NCI-H1092 treated with DMSO at 0.1 percent for 48 hours (cell line): ENCODE measurements around the gene MGST3.
"Not testable (repeated sequence)": the region's sequence is repeated elsewhere in the genome, so short reads cannot be mapped to it uniquely, and the experiment has no call there.

ENCODE experiments used
- DNase-seq: peaks from one replicate; lab custom pipeline; 2025; lab: John Stamatoyannopoulos, UW

MGST3 gene

DNA sequence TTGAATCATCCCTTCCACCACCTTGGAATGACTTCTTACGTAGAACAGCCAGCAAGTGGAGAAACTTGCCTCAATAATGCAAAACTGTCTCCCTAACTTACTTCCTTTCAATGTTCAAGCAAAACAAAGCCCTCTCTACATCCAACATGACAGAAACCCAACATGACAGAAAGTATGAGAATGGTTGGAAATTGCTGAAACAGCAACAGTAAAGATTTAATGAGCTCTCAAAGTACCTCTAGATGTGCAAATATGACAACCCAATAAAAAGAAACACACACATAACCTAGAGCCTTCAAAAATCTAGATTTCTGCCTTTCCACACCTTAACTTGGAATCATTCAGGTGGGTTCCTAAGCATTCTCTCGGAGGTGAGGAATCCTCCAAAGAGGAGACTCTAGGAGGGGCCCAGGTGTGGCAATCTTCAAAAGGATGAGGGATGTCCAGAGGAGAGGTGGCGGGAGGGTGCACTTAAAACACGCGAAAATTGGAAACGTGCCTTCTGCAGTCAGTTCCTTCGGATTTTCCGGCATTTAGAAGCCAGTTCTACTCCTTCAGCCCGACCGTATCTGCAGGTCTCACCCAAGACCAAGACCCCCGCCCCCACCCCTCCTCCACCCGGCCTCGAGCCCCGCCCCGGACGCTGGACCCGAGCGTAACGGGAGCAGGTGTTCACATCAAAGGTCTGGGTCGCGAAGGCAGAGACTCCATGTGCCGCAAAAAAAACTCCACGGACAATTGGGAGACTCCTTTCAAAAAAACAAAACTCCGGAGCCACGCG is 996 bp upstream of the MGST3 start:
- peak; percentile 83 for DNase-seq

DNA sequence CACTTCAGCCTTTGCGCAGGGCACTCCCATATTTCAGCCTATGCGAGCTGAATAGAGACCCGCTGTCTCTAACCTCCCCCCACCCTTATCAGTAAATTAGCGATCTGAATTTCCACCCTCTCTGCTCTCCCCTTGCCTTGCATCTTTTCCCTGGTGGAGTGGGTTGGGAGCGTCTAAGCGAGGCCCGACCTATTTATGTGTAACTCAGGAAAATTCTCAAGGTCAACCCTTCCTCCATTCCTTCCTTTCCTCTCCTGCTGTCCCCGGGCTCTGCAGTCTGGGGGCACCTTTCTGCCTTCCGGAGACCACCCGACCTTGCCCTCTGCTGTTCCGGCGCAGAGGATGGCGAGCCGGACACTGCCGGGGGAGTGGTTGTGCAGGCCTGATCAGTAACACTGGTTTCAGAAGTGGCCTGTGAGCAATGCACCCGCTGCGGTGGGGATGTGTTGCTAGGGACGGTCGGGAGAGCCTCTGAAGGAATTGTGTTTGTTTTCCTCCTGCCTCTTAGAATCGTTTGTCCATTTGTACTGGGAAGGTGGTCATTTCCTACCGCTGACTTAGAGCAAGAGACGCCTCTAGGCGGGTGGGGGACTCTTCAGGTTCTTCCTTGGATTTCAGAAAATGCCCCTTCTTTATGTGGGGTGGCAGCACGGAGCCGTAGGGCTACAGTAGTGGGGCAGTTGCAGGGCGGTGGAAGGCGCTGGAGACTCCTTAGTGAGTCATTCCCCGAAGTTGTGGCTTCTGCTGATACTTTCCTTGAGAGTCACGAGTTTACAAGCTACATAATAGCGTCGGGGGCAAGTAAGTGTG is 513 bp downstream of the MGST3 start:
- DNase-seq = peak; percentile 52

DNA sequence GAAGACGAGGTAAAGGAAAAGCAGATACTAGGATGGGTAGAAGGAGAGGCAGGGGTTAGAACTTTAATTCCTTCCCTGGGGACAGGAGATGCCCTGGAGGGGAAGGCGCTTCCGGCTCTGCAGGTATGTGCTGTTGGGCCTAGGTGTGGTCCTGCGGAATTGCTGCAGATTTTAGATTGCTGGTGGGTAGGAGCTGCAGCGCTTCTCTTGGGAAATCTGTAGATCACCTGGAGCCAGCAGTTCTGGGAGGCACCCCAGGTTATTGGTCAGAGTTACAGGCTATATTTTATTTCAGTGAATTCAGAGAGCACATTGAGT is 1.1 kb downstream of the MGST3 start:
- DNase-seq = no peak

DNA sequence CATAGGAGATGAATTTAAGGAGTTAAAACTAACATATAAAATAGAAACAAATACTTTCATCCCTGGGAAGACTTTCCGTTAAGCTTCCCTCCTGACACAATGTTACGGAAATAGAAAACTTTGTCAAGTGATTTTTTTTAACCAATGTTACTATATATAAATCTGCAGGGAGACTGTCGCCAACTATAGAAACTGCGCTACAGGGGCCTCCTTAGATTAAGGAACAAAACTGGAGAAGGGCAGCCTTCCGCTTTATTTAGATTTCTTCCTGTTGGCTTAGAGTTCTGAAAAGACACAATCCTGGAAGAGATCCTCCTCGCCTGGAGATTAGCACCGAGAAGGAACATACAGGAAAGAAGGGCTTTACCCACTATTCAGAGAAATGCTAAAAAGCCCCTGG is 1.5 kb downstream of the MGST3 start:
- DNase-seq = no peak

DNA sequence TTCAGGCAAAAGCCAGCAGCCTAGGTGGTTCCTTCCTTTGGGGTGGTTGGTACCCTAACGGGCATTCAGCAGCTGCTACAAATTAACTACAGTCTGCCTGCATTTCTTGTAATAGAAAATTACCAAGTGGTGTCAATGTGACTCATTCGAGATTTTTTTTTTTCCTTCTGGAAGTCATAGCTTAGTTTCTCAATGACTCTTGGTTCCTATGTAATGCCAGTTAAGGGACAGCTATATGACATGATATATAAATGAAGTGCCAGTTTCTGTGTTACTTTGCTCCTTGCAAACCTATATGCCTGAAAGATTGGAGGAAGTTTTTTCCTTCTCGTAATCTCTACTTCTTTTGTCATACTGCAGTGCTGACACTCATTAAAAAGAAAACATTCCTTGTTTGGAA is 2.6 kb downstream of the MGST3 start:
- no peak for DNase-seq

DNA sequence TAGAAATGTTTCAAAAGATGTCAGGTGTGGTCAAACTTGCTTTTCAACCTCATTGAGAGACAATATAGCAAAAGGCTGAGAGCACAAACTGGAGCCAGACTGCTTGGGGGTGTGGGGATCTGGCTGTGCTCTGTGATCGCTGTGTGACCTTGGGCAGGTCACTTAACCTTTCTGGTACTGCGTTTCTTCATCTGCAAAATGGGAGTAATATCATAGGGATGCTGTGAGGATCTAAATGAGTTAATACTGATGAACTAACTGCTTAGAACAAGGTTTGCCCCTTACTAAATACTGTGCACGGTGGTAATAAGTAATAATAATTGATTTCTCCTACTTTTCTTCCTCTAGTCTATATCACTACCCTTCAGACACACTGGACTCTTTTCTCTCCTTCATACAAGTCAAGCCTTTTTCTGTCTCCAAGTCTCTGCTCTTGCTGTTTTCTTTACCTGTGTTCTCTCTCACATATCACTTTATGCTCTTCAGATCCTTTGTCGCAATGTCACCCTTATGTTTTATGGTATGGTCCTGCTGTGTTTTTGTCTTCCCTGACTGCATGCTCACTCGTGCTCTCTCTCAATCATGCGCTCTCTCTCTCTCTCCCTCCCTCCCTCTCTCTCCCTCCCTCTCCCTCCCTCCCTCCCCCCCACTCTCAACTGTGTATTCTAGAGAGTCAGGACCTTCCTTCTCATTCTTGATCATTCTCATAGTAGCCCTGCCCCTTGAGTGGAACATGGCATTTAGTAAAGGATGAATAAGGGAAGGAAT is 3.3 kb downstream of the MGST3 start:
- DNase-seq = no peak

DNA sequence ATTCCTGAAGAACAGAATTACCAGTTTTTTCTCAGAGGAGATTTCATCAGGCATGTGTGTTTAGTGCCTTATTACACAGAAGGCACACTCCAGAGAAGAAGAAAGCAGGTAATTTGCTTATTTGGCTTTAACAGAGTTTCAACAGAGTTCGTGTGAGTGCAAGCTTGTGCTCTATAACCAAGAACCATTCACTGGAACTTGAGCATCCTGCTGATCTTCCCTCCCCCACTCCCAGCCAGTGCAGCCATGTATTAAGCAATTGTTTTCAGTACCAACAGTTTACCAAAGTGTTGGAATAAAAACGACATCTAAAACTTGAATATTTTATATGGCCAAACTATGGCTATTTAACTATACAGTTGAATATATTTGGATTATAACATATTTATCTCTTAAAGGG is 4.3 kb downstream of the MGST3 start:
- no peak for DNase-seq

DNA sequence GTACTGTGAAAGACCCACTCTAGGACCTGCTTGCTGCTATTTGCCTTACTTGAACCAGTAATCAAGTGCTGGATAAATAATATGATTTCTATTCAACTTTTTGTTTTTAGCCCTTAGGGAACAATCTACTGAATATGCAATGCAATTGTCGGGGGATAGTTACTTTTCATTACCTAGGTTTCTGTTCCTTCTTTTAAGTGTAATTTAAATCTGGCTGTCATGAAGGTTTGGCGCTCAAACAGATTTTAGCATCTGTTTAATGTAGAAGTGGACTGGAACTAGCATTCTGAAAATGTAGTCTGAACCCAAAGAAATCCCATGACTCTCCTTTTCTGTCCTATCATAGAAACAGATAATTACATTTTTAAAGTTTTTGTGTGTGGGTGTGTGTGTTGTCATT is 4.8 kb downstream of the MGST3 start:
- no peak for DNase-seq

DNA sequence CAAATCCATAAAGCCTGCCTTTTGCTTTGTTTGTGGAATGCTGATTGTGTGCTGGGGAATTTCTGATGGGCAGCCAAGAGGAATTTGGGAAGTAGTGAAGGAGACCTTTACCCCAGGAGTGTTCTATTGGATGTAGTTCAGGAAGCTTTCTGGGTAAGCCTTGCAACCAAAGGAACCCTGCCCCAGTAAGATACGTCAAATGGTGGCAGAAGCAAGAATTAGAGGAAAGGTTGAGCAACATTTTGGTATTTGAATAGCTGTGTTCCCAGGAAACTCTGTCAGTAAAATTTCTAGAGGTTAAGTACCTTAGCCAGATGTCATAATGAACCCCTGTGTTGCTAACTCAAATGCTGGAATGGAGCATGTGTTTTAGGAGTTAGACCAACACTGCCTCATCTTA is 6.4 kb downstream of the MGST3 start:
- no peak for DNase-seq

DNA sequence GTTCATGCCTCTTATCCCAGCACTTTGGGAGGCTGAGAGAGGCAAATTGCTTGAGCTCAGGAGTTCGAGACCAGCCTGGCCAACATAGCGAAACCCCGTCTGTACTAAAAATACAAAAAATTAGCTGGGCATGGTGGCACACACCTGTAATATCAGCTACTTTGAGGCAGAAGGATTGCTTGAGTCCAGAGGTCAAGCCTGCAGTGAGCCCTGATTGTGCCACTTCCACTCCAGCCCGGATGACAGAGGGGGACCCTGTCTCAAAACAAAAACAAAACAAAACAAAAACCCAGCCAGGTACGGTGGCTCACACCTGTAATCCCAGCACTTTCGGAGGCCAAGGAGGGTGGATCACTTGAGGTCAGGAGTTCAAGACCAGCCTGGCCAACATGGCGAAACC is 7.2 kb downstream of the MGST3 start:
- not testable (repeated sequence) for DNase-seq

DNA sequence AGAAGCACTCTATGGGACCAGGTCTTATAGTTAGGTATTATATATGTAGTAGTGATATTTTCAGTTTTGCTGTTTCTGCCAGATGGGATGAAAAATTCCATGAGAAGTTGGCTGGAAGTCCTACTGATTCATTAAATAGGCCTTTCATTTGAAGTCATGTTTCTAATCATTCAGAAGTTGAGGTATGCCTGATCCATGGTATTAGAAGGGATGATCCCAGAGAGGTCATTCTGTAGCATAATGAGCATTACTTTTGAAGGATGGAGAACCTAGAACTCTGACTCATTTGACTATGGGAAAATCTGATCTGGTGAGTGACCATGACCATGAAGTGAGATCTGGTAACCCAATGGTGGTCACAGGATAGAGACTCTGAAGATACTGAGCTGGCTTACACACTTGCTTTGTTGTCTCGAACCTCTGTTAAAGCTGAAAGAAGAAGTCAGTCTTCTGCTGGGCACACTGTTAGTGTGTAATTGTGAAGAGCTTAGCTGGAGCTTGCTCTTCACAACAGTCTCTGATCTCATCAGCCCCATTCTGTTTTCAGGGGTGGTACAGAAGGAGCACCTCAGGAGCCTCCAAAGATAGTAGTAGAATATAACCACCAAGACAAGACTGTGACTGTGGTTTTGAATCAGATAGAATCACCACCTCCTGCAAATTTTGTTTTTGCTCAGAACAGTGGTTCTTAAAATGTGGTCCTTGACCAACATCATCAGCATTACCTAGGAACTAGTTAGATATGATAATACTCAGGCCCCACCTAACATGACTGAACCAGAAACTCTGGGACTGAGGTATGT is 9.0 kb downstream of the MGST3 start:
- no peak for DNase-seq

DNA sequence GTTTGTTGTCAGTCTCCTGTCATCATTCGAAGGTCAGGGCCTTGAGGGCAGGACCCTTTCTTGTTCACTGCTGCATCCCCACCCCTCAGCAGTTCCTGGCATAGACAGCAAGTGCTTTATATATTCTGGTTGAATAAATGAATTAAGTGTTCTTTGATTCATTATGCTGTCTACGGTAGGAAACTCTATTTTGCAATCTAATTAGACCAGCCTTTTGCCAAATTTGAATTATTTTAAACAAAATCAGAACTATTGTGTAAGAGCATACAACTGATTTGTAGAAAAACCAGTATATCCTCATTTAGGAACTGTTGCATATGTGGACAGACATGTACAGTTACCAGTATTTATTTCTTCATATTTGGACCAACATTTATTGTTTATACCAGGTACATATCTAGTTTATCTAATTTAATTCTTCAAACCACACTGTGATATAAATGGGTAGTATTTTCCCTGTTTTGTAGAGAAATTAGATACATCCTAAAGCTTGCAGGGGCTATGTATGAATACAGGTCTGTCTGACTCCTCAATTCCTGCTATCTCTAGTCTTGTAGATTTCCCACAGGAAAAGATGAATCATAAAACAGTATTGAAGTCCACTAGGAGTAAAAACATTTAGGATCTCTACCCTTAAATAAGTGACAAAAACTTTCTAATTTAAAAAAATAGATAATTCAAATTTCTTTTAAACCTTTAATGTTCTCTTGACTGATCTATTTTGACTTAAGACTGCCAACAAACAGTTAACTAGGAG is 10.4 kb downstream of the MGST3 start:
- DNase-seq = no peak

DNA sequence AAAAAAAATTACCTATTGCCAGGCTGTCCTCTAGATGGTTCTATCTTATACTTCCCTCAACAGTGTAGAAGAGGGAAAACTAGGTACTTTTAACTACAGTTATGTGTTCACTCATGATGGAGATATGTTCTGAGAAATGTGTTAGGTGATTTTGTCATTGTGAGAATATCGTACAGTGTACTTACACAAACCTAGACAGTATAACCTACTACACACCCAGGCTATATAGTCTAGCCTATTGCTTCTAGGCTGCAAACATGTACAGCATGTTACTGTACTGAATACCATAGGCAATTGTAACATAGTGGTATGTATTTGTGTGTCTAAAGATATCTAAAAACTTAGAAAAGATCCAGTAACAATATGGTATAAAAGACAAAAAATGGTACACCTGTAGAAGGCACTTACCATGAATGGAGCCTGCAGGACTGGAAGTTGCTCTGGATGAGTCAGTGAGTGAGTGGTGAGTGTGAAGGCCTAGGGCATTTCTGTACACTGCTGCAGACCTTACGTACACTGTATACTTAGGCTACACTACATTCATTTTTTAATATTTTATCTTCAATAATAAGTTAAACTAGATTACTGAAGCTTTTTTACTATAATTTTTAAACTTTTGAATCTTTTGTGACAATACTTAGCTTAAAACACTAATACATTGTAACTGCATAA is 13.2 kb downstream of the MGST3 start:
- no peak for DNase-seq

DNA sequence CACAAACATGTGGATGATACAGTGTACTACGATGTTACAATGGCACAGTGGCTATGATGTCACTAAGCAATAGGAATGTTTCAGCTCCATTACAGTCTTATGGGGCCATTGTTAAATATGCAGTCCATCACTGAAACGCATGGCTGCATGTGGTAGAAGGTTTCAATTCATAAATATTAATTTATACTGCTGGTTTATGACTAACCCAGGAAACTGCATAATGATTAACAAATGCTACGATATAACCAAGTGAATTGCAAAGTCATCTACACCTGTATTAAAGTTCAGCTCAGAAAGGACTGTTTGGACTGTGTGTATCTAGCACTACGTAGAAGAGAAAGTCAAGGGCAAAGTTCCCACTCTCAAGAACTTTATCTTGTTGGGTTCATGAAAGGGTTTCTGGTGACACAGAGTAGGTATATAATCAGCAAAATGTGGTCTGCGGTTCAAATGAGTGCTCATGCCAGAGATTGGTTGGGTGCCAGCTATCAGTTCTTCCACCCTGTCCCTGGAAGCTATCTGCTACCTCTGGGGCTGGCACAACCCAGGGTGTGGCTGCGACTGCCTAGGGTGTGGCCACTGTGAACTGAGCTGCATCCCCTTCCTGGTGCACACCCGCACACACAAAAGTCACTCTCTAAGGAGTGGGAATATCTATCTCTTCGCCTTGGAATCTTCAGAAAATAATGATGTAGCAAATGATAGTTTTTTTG is 14.8 kb downstream of the MGST3 start:
- no peak for DNase-seq

DNA sequence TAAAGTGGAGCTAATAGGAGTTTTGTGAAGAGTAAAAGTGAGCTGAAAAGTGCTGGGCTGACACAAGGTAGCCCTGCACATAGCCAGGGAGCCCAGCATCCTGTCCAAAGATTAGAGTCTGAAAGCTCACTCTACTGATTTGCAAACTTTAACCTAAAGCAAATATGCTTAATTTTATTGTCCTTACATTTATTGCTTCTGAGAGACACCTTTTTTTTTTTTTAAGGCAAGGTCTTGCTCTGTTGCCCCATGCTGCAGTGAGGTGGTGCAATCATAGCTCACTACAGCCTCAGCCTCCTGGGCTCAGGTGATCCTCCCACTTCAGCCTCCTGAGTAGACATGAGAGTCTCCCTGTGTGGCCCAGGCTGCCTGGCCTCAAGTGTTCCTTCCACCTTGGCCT is 16.5 kb downstream of the MGST3 start:
- DNase-seq = no peak

DNA sequence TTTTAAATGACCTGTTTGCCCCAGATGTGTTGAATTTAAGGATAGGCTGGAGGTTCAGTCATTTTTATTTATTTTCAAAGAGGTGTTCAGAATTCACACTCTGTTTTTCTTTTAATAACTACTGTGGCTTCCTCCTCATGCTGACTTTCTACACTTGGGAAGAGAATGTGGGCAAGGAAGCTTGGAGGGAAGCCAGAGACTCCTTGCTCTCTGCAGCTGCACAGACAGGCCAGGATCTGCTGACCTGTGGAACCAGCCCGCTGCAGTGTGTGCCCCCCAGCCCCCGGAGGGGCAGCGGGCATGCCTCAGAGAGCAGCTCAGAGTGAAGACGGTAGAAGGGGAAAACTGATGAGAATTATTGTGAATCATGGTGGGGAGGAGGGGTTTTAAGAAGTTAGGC is 16.9 kb downstream of the MGST3 start:
- no peak for DNase-seq

DNA sequence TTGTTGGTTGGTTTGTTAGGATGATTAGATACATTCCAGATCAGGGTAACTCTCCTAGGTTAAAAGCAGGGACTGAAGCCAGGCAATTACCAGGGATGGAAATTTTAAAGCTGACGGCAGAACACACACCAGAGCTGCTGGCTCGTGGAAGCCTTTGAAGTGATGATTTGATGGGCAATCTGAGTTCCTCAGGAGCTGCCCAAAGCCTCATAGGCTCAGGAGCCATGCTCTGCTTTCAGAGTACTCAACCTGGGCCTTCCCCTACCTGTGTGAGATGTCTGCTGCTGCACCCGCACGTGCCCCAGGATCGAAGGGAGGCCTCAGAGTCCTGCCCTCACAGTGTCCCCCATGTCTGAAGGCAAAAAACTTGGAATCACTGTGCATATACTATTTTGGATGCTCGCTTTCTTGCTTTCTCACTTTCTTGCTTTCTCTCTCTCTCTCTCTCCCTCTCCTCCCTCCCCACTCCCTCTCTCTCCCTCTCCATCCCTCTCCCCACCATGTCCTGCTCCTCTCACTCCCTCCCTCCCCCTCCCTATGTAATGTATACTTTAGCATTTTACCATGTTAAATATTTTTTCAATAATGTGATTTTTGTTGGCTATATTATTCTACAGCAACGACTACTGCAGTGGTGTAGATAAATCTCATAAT is 18.0 kb downstream of the MGST3 start:
- DNase-seq = no peak

DNA sequence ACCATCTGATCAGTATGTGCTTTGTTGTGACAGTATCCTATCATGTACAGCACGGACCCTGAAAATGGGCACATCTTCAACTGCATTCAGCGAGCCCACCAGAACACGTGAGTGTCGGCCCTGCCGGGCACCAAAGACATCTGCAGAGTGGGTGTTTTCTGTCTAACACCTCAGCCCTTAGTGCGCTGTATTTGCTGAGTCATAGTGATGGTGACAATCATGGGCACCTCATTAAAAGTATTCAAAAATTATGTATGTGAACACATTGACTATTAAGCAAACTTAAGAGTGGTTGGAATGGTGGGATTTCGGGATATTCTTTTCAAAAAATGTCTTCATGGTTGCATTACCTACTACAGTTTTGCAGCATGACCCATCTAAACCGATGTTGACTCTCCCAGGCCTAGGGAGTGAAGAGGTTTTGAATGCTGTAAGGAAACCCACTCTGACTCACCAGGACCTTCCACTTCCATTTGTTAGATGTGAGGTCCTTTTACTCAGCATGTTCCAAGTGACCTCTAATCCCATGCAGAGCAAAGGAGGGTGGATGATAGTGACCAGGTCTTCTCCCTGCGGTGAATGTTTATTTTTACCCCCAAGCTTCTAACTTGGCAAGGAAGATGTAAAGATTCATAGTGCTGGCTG is 20.1 kb downstream of the MGST3 start:
- DNase-seq = no peak
